Natural killer cell (primary cell): ENCODE measurements around the gene TFF3. TPM values are rescaled to one million over a fixed set of nuclear protein-coding genes. Genes with fewer than 3 reads are reported as not detected.

ENCODE experiments used
- ATAC-seq, 3 donors: fragments of 150-1000 bp in 2 of 3; fragments of 200-7000 bp in 1 of 3; cut with Tn5 transposase; 1 replicate in 1 of 3; 2 replicates in 2 of 3; pipeline ENCODE4 v1.10.0; 2021; ENCODE audit warnings: mild to moderate bottlenecking in 2 of 3, moderate library complexity in 2 of 3
- DNase-seq, 2 donors: peaks; one replicate each; pipeline versions ENCODE4 v3.0.0 to v3.0.0-alpha.2; 2013 to 2021; ENCODE audit warnings: mixed read lengths in 1 of 2
- H3K27ac ChIP-seq: one replicate; pipeline ENCODE4 v1.5.1; 2013; ENCODE audit warnings: mild to moderate bottlenecking, low read length
- H3K27me3 ChIP-seq: one replicate; pipeline ENCODE4 v1.6.1; 2013; ENCODE audit warnings: low read length; ENCODE audit not compliant: control insufficient read depth, insufficient read depth
- H3K36me3 ChIP-seq: one replicate; pipeline ENCODE4 v1.6.1; 2013; ENCODE audit warnings: low read length; ENCODE audit not compliant: control insufficient read depth, insufficient read depth
- H3K4me1 ChIP-seq: one replicate; pipeline ENCODE4 v1.6.1; 2013; ENCODE audit warnings: low read length; ENCODE audit not compliant: control insufficient read depth, insufficient read depth
- H3K4me3 ChIP-seq: one replicate; pipeline ENCODE4 v1.5.1; 2013; ENCODE audit warnings: low read length
- H3K9me3 ChIP-seq: one replicate; pipeline ENCODE4 v1.6.1; 2013; ENCODE audit warnings: low read length; ENCODE audit not compliant: control insufficient read depth, insufficient read depth
- H3K27ac Mint-ChIP-seq, 2 donors: one replicate each; pipeline ENCODE4 v1.8.0; 2022; ENCODE audit warnings: mild to moderate bottlenecking in 2 of 2, mixed read lengths in 2 of 2, moderate library complexity in 1 of 2
- H3K27me3 Mint-ChIP-seq, 2 donors: one replicate each; pipeline ENCODE4 v1.8.0; 2022; ENCODE audit warnings: low read depth in 2 of 2, mixed read lengths in 2 of 2
- H3K36me3 Mint-ChIP-seq: one replicate; pipeline ENCODE4 v1.8.0; 2022; ENCODE audit warnings: mixed read lengths
- H3K4me1 Mint-ChIP-seq, 2 donors: one replicate each; pipeline ENCODE4 v1.8.0; 2022; ENCODE audit warnings: mixed read lengths in 2 of 2
- H3K4me3 Mint-ChIP-seq: one replicate; pipeline ENCODE4 v1.8.0; 2022; ENCODE audit warnings: mild to moderate bottlenecking, moderate library complexity, mixed read lengths
- H3K9me3 Mint-ChIP-seq, 2 donors: one replicate each; pipeline ENCODE4 v1.8.0; 2022; ENCODE audit warnings: mixed read lengths in 2 of 2
- WGBS: methylation state at CpG from one replicate; pipeline ENCODE4 v1.1.7; 2013; ENCODE audit warnings: missing lambda C conversion rate; ENCODE audit not compliant: insufficient coverage; 5-methylcytosine and 5-hydroxymethylcytosine counted together
- intact Hi-C: fragments of 100-400 bp; cut with micrococcal nuclease; formaldehyde crosslinking; loops from one replicate; pipeline ENCODE4 v1.14.2; 2022
- total RNA-seq, 4 donors: library from RNA; stranded (reverse); fragments of 120-200 nt in 1 of 4; gene quantifications; one replicate each; pipeline versions ENCODE4 v1.2.3 to v1.2.4, GENCODE V29; 2013 to 2022
- TF ChIP-seq, protein P1 (sequence below): fragments of 200-600 bp; IDR thresholded peaks from one replicate; pipeline ENCODE4 v1.8.0; 2022; ENCODE audit warnings: antibody characterized with exemption

Gene TFF3
- total RNA-seq, 3 donors from 2014 or later (not counting 1 experiment from before 2014, with no cell fraction given) = not detected

DNA sequence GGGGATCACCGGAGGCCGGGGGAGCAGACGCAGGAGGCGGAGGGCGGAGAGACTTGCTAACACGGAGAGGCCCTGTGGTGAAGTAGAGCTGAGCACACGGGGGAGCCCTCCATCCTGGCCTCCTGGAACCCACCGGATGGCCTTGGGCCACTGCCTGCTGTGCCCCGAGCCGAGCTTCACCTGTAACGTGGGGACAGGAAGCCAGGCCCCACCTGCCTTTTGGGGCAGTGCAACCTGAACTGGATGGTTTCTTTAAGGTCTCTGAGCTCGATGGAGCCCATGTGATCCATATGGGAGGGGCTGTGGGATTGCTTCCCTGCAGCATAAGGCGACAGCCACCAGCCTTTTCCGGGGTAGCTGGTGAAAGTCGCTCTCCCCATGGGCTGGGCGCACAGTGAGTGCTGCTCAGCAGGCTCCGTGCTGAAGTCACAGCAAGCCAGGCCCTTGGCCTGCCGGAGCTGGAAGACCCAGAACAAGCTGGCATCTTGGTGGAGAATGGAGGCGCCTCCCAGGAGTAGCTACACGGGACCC lies 35.8 kb downstream of the TFF3 start:
- no peaks in the 10 kb centered on the region for H3K27me3 ChIP-seq
- H3K9me3 Mint-ChIP-seq = no peaks in the 10 kb centered on the region
- H3K27ac Mint-ChIP-seq = no peak overlapping the region
- intact Hi-C loops = no loop called here
- no peaks in the 10 kb centered on the region for H3K9me3 ChIP-seq
- H3K36me3 Mint-ChIP-seq = no peaks in the 10 kb centered on the region
- TF ChIP-seq, protein P1, sequence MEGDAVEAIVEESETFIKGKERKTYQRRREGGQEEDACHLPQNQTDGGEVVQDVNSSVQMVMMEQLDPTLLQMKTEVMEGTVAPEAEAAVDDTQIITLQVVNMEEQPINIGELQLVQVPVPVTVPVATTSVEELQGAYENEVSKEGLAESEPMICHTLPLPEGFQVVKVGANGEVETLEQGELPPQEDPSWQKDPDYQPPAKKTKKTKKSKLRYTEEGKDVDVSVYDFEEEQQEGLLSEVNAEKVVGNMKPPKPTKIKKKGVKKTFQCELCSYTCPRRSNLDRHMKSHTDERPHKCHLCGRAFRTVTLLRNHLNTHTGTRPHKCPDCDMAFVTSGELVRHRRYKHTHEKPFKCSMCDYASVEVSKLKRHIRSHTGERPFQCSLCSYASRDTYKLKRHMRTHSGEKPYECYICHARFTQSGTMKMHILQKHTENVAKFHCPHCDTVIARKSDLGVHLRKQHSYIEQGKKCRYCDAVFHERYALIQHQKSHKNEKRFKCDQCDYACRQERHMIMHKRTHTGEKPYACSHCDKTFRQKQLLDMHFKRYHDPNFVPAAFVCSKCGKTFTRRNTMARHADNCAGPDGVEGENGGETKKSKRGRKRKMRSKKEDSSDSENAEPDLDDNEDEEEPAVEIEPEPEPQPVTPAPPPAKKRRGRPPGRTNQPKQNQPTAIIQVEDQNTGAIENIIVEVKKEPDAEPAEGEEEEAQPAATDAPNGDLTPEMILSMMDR = no peak
- H3K4me1 Mint-ChIP-seq = no peaks in the 10 kb centered on the region
- DNase-seq (no peak), ATAC-seq (no peak)
- 94% methylated on average over 20 of the region's 20 CpGs for WGBS
- no peak overlapping the region for H3K4me3 Mint-ChIP-seq
- no peaks in the 10 kb centered on the region for H3K27me3 Mint-ChIP-seq
- H3K27ac ChIP-seq = no peak overlapping the region
- peaks cover 31% of the 10 kb centered on the region for H3K36me3 ChIP-seq
- no peaks in the 10 kb centered on the region for H3K4me1 ChIP-seq
- no peak overlapping the region for H3K4me3 ChIP-seq

DNA sequence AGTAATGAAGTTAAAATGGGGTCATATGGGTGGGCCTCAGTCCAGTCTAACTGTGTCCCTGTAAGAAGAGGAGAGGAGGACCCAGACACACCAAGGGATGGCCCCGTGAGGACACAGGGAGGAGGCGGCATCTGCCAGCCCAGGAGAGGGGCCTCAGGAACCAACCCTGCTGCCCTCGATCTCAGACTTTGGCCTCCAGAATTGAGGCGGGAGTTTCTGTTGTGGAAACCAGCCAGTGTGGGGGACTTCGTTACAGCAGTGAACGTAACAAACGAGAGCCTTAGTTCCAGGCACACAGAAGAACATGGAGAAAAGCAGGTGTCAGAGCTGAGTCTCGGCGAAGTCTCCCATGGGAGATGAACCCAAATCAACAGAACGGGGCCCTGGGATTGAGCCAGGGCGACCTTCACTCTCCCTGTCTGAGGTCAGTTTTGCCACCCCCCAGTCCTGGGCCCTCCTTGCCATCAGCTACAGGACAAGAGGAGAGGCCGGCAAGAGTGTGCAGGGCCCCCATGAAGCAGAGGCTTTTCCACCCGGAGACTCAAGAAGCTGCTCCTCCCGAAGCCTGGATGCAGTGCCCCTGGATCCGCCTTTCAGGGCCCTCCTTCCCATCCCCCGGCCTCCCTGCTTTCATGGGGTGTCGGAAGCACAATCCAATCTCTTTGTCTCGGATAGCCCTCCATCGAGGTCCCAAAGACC lies 36.6 kb downstream of the TFF3 start:
- ATAC-seq = no peak
- Mint-ChIP-seq H3K4me3 (no peak overlapping the region), H3K27ac (no peak overlapping the region), H3K4me1 (no peaks in the 10 kb centered on the region), H3K36me3 (no peaks in the 10 kb centered on the region), H3K27me3 (no peaks in the 10 kb centered on the region), H3K9me3 (no peaks in the 10 kb centered on the region)
- 92% methylated on average over 19 of the region's 19 CpGs for WGBS
- Histone ChIP-seq H3K4me1 (no peaks in the 10 kb centered on the region), H3K36me3 (peaks cover 27% of the 10 kb centered on the region), H3K9me3 (no peaks in the 10 kb centered on the region), H3K4me3 (no peak overlapping the region), H3K27me3 (no peaks in the 10 kb centered on the region), H3K27ac (no peak overlapping the region)
- TF ChIP-seq, protein P1 = no peak
- no peak for DNase-seq
- intact Hi-C loops = no loop called here

DNA sequence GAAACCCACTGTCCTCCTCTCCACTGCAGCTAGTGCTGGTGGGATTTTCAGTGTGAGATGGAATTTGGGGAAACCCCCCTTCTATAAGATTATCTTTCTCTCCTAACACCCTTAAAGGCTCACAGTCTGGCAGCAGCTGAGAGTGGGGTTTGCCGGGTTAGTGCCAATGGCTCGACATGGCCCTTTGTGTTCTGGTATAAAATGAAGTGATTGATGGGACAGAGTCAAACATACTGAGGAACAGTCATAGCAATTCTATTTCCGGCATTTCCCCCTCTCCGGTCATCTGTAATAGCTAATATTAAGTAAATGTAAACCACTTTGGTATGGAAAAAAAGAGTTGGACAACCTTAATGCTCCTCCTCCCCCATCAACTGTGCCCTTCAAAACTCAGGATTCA lies 37.6 kb downstream of the TFF3 start:
- Mint-ChIP-seq H3K27ac (no peak overlapping the region), H3K27me3 (no peaks in the 10 kb centered on the region), H3K36me3 (no peaks in the 10 kb centered on the region), H3K4me3 (no peak overlapping the region), H3K9me3 (no peaks in the 10 kb centered on the region), H3K4me1 (no peaks in the 10 kb centered on the region)
- H3K27ac ChIP-seq = no peak overlapping the region
- DNase-seq = no peak
- H3K9me3 ChIP-seq = no peaks in the 10 kb centered on the region
- TF ChIP-seq, protein P1 = no peak
- H3K4me1 ChIP-seq = no peaks in the 10 kb centered on the region
- no peak for ATAC-seq
- H3K36me3 ChIP-seq = peaks cover 24% of the 10 kb centered on the region
- H3K4me3 ChIP-seq = no peak overlapping the region
- H3K27me3 ChIP-seq = no peaks in the 10 kb centered on the region
- intact Hi-C loops = no loop called here
- 94% methylated on average over 2 of the region's 4 CpGs for WGBS
